AG20443 (cell line): ENCODE measurements around the gene AEBP2.
"Not testable (repeated sequence)": the region's sequence is repeated elsewhere in the genome, so short reads cannot be mapped to it uniquely, and the experiment has no call there.

ENCODE experiments used
- DNase-seq: peaks from one replicate; pipeline ENCODE4 v3.0.0; 2012; ENCODE audit warnings: low spot score, mixed read lengths

Gene AEBP2, protein sequence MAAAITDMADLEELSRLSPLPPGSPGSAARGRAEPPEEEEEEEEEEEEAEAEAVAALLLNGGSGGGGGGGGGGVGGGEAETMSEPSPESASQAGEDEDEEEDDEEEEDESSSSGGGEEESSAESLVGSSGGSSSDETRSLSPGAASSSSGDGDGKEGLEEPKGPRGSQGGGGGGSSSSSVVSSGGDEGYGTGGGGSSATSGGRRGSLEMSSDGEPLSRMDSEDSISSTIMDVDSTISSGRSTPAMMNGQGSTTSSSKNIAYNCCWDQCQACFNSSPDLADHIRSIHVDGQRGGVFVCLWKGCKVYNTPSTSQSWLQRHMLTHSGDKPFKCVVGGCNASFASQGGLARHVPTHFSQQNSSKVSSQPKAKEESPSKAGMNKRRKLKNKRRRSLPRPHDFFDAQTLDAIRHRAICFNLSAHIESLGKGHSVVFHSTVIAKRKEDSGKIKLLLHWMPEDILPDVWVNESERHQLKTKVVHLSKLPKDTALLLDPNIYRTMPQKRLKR

DNA sequence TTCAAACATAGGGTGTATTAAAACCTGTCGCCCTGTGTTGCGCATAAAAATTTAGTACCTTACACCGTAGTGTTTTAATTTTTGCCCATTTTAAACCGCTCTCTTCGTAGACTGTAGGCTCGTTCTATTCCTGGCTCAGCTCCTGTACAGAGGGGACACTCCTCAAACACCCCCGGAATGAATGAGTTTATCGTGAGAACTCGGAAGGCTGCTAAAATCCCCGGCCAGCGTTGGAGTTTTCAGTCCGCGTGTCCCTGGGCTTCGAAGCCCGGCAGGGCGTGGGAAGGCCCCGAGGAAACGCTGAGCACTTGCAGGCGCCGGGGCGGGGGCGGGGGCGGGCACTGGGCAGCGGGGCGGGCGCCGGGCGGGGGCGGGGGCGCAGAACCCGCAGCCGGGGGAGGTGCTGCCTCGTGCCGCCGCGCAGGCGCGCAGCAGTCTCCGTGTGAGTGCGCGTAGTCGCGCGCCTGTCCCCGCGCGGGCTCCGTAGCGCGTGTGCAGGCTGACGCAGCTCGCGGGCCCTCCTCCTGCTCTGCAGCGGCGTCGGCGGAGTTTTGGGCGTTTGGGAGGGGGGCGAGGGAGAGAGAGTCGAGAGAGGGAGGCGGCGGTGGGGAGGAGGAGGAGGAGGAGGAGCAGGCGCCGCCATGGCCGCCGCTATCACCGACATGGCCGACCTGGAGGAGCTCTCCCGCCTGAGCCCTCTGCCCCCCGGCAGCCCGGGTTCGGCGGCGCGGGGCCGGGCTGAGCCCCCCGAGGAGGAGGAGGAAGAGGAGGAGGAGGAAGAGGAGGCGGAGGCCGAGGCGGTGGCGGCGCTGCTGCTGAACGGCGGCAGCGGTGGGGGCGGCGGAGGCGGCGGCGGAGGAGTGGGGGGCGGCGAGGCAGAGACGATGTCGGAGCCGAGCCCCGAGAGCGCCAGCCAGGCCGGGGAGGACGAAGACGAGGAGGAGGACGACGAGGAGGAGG is at the start of gene AEBP2:
TSS of gene AEBP2 (plus strand) at position 434 of the 960 bp plus-strand sequence. CDS start at position 642, 208 bp downstream.
- DNase-seq, result peak; percentile 99

DNA sequence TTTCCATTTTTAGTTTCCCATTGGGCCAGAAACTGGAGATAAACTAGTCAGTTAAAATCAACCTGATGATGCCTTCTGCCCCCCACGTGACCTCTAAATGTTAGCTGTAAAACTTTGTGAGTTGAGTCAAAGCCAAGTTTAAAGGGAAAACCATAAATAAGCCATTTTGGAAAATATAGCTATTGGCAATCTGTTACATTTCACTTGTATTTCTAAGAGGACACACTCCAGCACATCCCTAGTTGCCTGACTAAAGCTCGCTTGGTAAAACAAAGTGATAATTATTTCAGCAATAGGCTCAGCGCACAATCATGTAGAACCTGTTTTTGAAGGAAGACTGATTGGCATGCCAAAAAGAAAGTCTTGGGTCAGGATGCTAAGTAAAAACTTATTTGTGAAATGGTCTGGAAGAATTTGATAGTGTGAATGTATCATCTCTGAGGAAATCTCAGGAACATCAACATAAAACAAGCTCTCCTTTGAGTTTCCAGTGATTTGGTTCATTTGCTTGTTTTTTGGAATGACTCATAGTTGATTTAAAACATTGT is 49.2 kb upstream of the AEBP2 start:
- no peak for DNase-seq

DNA sequence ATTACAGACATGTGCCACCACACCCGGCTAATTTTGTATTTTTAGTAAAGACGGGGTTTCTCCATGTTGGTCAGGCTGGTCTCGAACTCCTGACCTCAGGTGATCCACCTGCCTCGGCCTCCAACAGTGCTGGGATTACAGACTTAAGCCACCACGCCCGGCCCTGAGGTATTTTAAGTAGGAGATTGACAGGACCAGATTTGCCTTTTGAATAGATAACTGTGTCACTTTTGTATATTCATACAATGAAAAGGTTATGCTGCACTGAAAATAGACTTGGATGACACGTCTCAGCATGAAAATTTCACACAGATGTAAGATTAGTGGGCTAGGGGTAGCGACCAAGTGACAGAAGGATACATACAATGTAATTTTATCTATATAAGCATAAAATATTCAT is 46.6 kb upstream of the AEBP2 start:
- DNase-seq, result not testable (repeated sequence)

DNA sequence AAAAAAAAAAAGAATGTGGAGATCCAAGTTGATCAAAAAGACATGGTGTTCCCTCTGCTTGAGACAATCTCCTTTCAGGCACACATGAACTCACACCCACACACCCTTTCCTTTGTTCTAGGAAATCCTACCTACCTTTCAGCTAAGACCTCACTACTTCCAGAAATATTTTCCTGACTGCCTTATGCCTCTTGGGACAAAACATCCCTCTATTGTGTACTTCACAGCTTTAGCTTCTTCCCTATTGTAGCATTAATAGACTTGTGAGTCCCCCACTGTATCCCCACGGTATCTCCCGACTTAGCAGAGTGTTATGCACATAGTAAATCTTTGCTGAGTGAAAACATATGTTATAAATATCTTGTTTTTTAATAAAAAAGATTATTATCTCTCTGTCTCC is 44.9 kb upstream of the AEBP2 start:
- DNase-seq, result no peak

DNA sequence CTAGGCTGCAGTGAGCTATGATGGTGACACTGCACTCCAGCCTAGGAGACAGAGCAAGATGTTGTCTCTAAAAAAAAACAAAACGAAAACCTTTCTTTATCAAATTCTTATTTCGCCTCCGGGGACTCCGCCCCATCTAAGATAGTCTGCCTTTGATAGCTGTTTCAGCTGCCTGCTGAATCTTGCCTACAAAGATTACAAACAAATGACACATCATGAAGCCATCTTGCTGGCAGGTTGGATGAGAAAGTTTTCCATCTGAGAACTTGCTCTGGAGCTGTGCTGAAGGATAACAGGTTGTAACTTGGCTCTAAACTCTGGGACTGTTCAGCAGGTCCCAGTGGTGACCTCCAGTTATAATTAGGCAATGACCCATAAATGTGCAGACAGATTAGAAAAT is 41.8 kb upstream of the AEBP2 start:
- DNase-seq, result no peak

DNA sequence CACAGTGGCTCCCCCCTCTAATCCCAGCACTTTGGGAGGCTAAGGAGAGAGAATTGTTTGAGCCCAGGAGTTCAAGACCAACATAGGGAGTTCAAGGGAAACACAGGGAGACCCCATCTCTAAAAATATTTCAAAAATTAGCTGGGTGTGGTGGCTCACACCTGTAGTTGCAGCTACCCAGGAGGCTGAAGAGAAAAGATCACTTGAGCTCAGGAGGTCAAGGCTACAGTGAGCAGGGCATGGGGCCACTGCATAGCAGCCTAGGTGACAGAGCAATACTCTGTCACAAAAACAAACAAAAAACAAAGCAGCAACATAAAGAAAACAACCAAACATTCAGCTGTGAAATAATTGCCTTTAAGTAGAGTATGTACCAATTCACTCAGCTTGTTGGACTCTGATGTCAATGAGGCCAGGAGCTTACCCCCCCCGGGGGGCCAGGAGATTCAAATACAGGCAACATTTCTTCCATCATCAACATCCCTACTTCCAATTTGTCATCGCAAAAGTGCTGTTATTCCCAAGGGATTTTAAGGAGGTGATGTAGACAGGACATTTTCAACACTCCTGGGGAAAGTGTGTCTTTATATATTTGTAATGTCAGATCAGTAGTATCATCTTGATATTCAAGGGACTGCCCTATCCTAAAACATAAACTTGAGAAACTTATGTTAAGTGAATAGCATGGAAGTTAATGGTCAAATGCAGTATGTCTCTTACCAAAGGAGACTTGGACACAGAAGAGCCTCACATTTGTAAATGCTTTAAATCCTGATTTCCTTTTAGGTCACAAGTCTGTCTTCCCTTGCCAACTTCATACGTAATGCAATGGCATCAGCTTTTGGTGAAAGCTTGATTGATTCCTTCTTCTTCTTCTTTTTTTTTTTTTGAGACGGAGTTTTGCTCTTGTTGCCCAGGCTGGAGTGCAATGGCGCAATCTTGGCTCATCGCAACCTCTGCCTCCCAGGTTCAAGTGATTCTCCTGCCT is 40.6 kb upstream of the AEBP2 start:
- peak; percentile 25 for DNase-seq

DNA sequence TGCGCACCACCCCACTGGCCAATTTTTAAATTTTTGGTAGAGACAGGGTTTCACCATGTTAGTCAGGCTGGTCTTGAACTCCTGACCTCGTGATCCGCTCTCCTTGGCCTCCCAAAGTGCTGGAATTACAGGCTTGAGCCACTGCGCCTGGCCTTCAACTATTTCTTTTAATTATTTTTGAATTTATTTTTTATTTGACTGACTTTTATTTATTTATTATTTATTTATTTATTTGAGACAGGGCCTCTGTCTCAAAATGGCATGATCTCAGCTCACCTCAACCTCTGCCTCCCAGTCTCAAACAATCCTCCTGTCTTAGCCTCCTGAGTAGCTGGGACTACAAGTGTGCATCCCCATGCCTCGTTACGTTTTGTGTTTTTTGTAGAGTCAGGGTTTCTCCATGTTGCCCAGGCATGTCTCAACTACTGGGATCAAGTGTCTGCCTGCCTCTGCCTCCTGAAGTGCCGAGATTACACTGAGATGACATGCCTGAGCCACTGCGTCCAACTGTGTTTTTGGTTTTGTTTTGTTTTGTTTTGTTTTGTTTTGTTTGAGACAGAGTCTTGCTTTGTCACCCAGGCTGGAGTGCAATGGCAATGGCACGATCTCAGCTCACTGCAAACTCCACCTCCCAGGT is 38.5 kb upstream of the AEBP2 start:
- not testable (repeated sequence) for DNase-seq

DNA sequence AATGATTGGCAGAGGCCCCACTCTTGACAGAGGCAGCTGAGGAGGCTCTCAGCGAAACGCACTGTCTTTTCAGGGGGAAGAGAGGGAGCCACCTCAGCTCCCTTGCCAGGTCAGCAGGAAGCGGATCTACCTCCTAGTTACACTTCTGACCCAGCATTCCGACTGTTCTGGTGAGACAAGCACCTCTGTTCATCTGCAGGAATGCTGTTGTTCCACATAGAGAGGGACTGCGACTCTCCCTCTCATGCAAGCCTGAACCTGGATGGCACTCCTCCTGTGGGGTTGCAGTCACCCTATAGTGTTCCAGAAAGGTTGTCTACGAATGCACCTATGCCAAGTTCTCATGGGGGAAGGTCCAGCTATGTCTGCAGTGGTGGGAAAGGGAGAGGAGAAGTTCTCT is 37.1 kb upstream of the AEBP2 start:
- no peak for DNase-seq

DNA sequence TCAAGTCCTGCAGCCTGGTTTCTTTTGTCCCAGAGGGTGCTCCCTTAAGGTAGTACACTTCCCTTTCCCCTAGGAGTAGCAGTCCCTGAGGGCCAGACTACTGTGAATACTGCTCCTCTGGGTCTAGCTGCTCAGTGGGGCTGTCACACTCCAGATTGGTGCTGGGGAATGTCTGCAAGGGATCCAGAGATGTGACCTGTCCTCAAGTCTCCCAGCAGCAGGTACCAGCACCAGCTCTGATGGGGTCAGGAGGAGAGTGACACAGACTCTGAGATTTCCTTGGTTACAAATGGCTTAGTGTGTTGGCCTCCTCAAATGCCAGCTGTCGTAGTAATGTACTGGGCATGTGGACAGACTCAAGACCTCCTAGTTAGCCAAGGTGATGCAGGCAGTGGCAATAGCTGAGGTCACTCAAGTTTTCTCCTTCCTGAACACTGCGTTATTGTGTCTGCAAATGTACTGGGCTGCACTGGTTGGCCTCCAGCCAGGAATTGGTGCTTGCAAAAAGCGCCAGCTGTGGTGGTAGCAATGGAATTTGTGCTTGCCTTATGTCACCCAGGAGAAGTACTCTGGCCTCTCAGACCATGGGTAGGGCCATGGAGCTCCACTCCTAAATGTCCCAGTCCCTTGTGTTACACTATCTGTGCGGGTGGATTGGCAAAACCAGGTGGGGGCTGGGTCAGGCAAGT is 36.4 kb upstream of the AEBP2 start:
- DNase-seq, result peak; percentile 41

DNA sequence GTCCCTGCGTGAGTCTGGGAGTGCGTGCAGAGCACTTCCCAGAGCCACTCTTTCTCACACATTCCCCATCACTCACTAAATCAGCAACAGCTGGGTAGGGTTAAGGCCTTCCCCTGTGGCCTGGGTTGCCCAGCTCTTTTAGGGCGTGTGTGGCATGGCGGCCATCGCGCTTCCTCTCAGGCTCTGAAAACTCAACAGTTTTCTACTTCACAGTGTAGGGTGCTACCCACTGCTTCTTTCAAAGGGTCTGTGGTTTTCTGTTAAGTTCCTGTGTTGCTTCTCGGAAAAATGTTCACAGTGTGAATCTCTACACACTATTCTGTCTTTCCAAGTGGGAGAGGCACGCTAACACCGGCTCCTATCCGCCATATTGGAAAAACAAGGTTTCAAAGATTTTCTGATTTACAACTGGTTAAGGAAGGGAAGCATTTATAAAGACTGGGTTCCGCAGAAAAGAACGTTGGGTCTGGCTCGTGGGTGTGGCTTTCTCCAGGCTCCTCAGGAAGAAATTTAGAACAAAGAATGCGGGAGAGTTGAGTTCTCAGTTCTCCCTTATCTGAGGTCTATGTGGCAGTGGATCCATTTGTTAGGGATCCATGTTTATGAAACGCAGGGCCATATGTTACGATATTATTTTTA is 34.9 kb upstream of the AEBP2 start:
- no peak for DNase-seq

DNA sequence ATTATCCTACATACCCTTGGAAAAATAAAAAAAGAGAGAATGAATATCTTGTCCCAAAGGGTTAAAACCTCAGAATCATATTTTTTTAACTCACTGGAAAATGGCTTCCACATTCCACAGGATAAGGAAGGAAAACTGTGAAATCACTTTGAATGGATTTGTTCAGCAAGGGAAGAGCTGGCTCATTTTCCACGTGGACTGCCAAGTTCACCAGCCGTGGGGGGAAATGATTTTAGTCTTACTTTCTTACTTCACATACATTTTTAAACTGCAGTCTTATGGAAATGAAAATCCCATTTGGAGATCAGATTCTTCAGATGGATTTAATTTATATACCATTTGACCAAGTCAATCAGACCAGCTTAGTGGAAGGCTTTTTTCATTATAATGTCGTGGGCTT is 29.9 kb upstream of the AEBP2 start:
- no peak for DNase-seq

DNA sequence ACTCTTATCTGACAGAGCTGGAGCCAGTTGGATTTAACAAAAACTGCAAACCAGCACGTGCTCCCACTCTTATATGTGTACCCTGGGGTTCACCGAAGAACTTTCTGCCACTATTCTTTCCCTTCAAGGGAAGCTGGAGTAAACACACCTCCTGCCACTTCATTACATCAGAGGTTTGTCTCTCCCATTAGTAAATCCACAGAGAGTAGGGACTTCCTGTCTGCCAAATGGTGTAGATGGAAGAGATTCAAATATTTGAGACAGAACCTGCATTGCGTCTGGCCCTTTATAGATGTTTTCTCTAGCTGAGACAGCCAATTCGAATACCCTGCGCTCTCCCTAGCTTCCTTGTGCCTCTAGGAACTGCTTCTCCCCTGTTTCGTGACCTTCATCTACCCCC is 29.1 kb upstream of the AEBP2 start:
- no peak for DNase-seq

DNA sequence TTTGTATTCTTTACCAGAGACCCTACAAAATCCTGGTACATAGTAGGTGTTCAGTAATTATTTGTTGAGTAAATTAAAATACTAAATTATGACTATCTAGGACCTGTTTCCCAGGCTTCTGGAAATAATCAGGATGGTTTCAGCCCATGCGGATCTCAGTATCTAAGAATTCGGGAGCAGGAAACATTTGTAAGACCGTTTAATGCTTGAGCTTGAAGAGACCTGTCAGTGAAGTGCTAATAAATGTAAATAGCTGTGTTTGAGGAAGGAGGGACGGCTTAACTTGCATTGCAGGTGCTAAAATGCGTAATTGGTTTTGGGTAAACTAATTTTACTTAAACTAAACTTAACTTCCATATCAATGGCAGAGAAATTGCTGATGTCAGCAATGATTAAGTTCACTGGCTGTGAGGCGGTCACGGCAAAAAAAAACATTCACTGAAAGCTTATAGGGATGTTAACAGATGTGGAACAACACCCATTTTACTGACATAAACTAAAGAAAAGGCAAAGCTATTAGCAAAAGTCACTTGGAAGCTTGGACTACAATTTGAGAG is 28.6 kb upstream of the AEBP2 start:
- no peak for DNase-seq

DNA sequence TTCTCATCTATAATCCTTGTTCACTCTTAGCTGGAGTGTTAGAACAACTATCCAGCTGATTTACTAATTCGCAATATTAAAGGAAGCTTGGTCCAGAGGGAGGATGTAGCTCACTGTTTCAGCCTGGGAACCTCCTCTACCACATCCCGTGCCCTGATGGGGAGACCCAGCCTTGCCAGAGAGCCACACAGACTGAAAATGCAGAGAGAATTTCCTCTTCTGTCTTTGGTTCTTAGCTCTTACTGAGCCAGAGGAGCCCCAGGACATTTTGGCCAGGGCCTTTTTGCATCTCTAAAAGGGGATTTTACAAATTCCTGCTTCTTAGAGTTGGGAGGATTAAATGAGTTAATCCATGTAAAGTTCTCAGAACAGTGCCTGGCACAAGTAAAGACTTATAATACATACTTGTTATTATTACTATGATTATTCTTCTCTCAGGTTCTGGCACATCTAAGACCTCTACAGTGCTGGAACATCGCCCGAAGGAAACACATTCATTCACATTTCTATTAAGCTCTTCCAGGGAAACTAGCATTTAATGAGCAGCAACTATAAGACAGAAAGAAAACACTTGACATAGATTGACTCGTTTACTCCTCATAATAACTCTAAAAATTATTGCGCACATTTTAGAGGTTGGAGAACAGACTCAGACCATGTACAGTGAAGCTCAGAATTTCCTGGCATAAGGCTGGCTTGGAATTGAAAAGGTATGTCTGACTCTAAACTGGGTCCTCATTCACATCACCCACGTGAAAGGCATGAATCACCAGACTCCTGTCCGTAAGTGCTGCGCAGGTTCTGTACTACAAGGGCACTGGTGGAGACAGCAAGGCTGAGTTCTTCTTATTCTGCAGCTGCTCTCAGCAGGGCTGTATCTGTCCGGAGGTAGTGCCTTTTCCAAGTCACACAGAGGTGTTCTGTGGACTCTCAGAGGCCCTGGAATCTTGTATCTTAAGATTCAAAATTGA is 27.8 kb upstream of the AEBP2 start:
- DNase-seq, result no peak

DNA sequence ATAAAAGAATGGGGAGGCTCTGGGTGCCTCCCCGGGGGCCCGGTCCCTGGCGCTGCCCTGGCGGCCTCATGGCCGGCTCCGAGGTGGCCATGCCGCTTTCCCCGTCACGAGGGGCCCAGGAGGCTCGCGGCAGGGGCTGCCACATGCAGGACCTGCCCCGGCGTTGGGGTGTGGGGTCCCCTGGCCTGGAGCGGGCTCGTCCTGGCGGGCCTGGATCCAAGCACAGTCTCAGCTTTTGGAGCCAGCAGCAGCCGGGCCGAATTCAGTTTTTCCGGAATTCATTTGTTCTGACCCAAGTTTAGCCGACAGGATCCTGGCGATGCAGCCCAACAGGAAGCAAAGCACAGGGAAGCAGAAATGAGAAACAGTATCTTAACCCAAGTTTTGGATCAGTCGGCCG is 26.4 kb upstream of the AEBP2 start:
- DNase-seq, result no peak

DNA sequence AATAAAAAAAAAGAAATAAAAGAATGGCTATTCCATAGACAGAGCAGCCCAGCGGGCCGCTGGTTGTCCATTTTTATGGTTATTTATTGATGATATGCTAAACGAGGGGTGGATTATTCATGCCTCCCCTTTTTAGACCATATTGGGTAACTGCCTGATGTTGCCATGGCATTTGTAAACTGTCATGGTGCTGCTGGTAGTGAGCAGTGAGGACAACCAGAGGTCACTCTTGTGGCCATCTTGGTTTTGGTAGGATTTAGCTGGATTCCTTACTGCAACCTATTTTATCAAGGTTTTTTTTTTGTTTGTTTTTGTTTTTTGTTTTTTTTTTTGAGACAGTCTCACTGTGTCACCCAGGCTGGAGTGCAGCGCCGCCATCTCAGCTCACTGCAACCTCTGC is 25.7 kb upstream of the AEBP2 start:
- DNase-seq, result not testable (repeated sequence)

DNA sequence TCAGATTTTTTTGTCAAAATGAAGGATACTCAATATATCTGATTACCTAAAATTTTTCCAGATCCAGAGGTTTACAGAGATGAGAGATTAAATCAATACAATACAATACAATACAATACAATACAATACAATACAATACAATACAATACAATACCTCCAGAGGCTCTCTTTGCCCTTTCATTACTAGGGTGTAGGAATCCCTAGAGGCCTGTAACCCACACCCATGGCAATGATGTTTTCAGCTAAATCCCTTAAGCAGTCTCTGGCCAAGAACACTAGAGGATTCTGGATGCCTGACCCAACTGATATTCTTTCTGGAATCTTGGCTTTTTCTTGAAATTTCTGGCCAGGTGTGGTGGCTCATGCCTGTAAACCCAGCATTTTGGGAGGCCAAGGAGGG is 23.7 kb upstream of the AEBP2 start:
- no peak for DNase-seq

DNA sequence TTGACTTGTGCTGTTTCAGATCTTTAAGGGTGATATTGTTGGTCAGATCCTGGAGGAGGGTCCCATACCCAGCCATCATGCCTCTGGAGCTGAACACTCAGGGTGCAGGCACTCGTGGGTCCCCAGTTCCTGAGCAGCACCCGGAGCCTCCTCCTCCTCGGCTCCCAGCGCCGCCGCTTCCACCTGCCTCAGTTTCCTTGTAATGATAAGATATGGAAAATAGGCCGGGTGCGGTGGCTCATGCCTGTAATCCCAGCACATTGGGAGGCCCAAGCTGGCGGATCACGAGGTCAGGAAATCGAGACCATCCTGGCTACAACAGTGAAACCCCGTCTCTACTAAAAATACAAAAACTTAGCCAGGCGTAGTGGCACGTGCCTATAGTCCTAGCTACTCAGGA is 20.2 kb upstream of the AEBP2 start:
- DNase-seq, result no peak
